ENCODE measurements around the gene PDZD8. TPM values are rescaled to one million over a fixed set of nuclear protein-coding genes. Genes with fewer than 3 reads are reported as not detected.

Gene PDZD8
- total and polyA plus RNA-seq, 5 donors: 3.7 to 25.9 (median 24.0) TPM

- ATAC-seq: no peak
- Histone ChIP-seq H3K27me3 (ENCODE audit: control insufficient read depth, insufficient read depth) (no peaks in the 10 kb centered on the region), H3K4me3 (ENCODE audit: low read length) (no peak overlapping the region), H3K27ac (ENCODE audit: low read length) (no peak overlapping the region), H3K4me1 (ENCODE audit: control insufficient read depth, insufficient read depth, low read length) (peaks cover 7% of the 10 kb centered on the region), H3K9me3 (ENCODE audit: control insufficient read depth, low read length) (no peaks in the 10 kb centered on the region)
- DNase-seq: no peak
- intact Hi-C loops (cut with DNase I): no loop called here
- 72% methylated on average over 5 of the region's 5 CpGs for WGBS
Measured at GRCh38 chr10:117342641-117343040, 32.6 kb downstream of the PDZD8 start.

GRCh38 chr10:117341061-117341460 is 34.2 kb downstream of the PDZD8 start:
- no peak overlapping the region for H3K4me3 ChIP-seq (ENCODE audit: low read length)
- H3K4me1 ChIP-seq (ENCODE audit: control insufficient read depth, insufficient read depth, low read length): peaks cover 7% of the 10 kb centered on the region
- 94% methylated on average over 4 of the region's 4 CpGs for WGBS
- no peaks in the 10 kb centered on the region for H3K9me3 ChIP-seq (ENCODE audit: control insufficient read depth, low read length)
- H3K27me3 ChIP-seq (ENCODE audit: control insufficient read depth, insufficient read depth): no peaks in the 10 kb centered on the region
- intact Hi-C loops (cut with DNase I): no loop called here
- no peak overlapping the region for H3K27ac ChIP-seq (ENCODE audit: low read length)
- DNase-seq (no peak), ATAC-seq (no peak)

GRCh38 chr10:117339979-117340378 is 35.3 kb downstream of the PDZD8 start:
- ATAC-seq (no peak), DNase-seq (no peak)
- Histone ChIP-seq H3K4me3 (ENCODE audit: low read length) (no peak overlapping the region), H3K27ac (ENCODE audit: low read length) (no peak overlapping the region), H3K9me3 (ENCODE audit: control insufficient read depth, low read length) (no peaks in the 10 kb centered on the region), H3K4me1 (ENCODE audit: control insufficient read depth, insufficient read depth, low read length) (peaks cover 5% of the 10 kb centered on the region), H3K27me3 (ENCODE audit: control insufficient read depth, insufficient read depth) (no peaks in the 10 kb centered on the region)
- WGBS: 92% methylated on average over 5 of the region's 5 CpGs
- intact Hi-C loops (cut with DNase I): no loop called here

GRCh38 chr10:117339578-117339977 is 35.7 kb downstream of the PDZD8 start:
- no peak overlapping the region for H3K4me3 ChIP-seq (ENCODE audit: low read length)
- no peak overlapping the region for H3K27ac ChIP-seq (ENCODE audit: low read length)
- 98% methylated on average over 1 of the region's 1 CpG for WGBS
- intact Hi-C loops (cut with DNase I): no loop called here
- no peaks in the 10 kb centered on the region for H3K9me3 ChIP-seq (ENCODE audit: control insufficient read depth, low read length)
- DNase-seq (no peak), ATAC-seq (peak; percentile 55 to 64)
- peaks cover 5% of the 10 kb centered on the region for H3K4me1 ChIP-seq (ENCODE audit: control insufficient read depth, insufficient read depth, low read length)
- H3K27me3 ChIP-seq (ENCODE audit: control insufficient read depth, insufficient read depth): no peaks in the 10 kb centered on the region

- intact Hi-C loops (cut with DNase I): no loop called here
- Histone ChIP-seq H3K27me3 (ENCODE audit: control insufficient read depth, insufficient read depth) (no peaks in the 10 kb centered on the region), H3K27ac (ENCODE audit: low read length) (no peak overlapping the region), H3K4me1 (ENCODE audit: control insufficient read depth, insufficient read depth, low read length) (no peaks in the 10 kb centered on the region), H3K9me3 (ENCODE audit: control insufficient read depth, low read length) (no peaks in the 10 kb centered on the region), H3K4me3 (ENCODE audit: low read length) (no peak overlapping the region)
- ATAC-seq: no peak
- DNase-seq: no peak
Measured at GRCh38 chr10:117334926-117335325, 40.3 kb downstream of the PDZD8 start.

- Histone ChIP-seq H3K9me3 (ENCODE audit: control insufficient read depth, low read length) (no peaks in the 10 kb centered on the region), H3K27me3 (ENCODE audit: control insufficient read depth, insufficient read depth) (no peaks in the 10 kb centered on the region), H3K4me1 (ENCODE audit: control insufficient read depth, insufficient read depth, low read length) (no peaks in the 10 kb centered on the region), H3K27ac (ENCODE audit: low read length) (no peak overlapping the region), H3K4me3 (ENCODE audit: low read length) (no peak overlapping the region)
- DNase-seq (no peak), ATAC-seq (no peak)
- WGBS: 97% methylated on average over 2 of the region's 2 CpGs
- intact Hi-C loops (cut with DNase I): no loop called here
Measured at GRCh38 chr10:117334066-117334465, 41.2 kb downstream of the PDZD8 start.

- DNase-seq (no peak), ATAC-seq (no peak)
- Histone ChIP-seq H3K9me3 (ENCODE audit: control insufficient read depth, low read length) (no peaks in the 10 kb centered on the region), H3K27me3 (ENCODE audit: control insufficient read depth, insufficient read depth) (no peaks in the 10 kb centered on the region), H3K4me3 (ENCODE audit: low read length) (no peak overlapping the region), H3K4me1 (ENCODE audit: control insufficient read depth, insufficient read depth, low read length) (no peaks in the 10 kb centered on the region), H3K27ac (ENCODE audit: low read length) (no peak overlapping the region)
- intact Hi-C loops (cut with DNase I): no loop called here
Measured at GRCh38 chr10:117327262-117327661, 48.0 kb downstream of the PDZD8 start.

- H3K4me1 ChIP-seq (ENCODE audit: control insufficient read depth, insufficient read depth, low read length): no peaks in the 10 kb centered on the region
- DNase-seq (no peak), ATAC-seq (no peak)
- H3K9me3 ChIP-seq (ENCODE audit: control insufficient read depth, low read length): no peaks in the 10 kb centered on the region
- H3K27me3 ChIP-seq (ENCODE audit: control insufficient read depth, insufficient read depth): no peaks in the 10 kb centered on the region
- H3K4me3 ChIP-seq (ENCODE audit: low read length): no peak overlapping the region
- intact Hi-C loops (cut with DNase I): loop anchor here in 1 of 4 donors (5.0 kb wide), 1 partner anchor 107 kb away; no protein-coding TSS in a partner anchor
- 97% methylated on average over 2 of the region's 2 CpGs for WGBS
- no peak overlapping the region for H3K27ac ChIP-seq (ENCODE audit: low read length)
Measured at GRCh38 chr10:117324367-117324766, 50.9 kb downstream of the PDZD8 start.

- 61% methylated on average over 4 of the region's 4 CpGs for WGBS
- no peak overlapping the region for H3K4me3 ChIP-seq (ENCODE audit: low read length)
- ATAC-seq (no peak), DNase-seq (no peak)
- H3K27ac ChIP-seq (ENCODE audit: low read length): no peak overlapping the region
- no peaks in the 10 kb centered on the region for H3K9me3 ChIP-seq (ENCODE audit: control insufficient read depth, low read length)
- H3K4me1 ChIP-seq (ENCODE audit: control insufficient read depth, insufficient read depth, low read length): no peaks in the 10 kb centered on the region
- intact Hi-C loops (cut with DNase I): loop anchor here in 1 of 4 donors (5.0 kb wide), 1 partner anchor 105 kb away; no protein-coding TSS in a partner anchor
- no peaks in the 10 kb centered on the region for H3K27me3 ChIP-seq (ENCODE audit: control insufficient read depth, insufficient read depth)
Measured at GRCh38 chr10:117322260-117322659, 53.0 kb downstream of the PDZD8 start.

GRCh38 chr10:117320050-117320665 is 55.1 kb downstream of the PDZD8 start:
- H3K27ac ChIP-seq (ENCODE audit: low read length): no peak overlapping the region
- intact Hi-C loops (cut with DNase I): loop anchor here in 1 of 4 donors (5.0 kb wide), 1 partner anchor 103 kb away; no protein-coding TSS in a partner anchor

GRCh38 chr10:117318909-117319308 is 56.3 kb downstream of the PDZD8 start:
- no peaks in the 10 kb centered on the region for H3K4me1 ChIP-seq (ENCODE audit: control insufficient read depth, insufficient read depth, low read length)
- ATAC-seq: no peak
- no peak overlapping the region for H3K4me3 ChIP-seq (ENCODE audit: low read length)
- H3K27me3 ChIP-seq (ENCODE audit: control insufficient read depth, insufficient read depth): no peaks in the 10 kb centered on the region
- no peak for DNase-seq
- intact Hi-C loops (cut with DNase I): loop anchor here in 2 of 4 donors (5.0 kb wide), 1 partner anchor 102 kb away; no protein-coding TSS in a partner anchor
- H3K9me3 ChIP-seq (ENCODE audit: control insufficient read depth, low read length): no peaks in the 10 kb centered on the region
- H3K27ac ChIP-seq (ENCODE audit: low read length): no peak overlapping the region

More at GRCh38 chr10:117320050-117320665, 55.1 kb downstream of the PDZD8 start:
- DNase-seq (no peak), ATAC-seq (no peak)
- H3K9me3 ChIP-seq (ENCODE audit: control insufficient read depth, low read length): no peaks in the 10 kb centered on the region
- H3K4me1 ChIP-seq (ENCODE audit: control insufficient read depth, insufficient read depth, low read length): no peaks in the 10 kb centered on the region
- WGBS: 73% methylated on average over 1 of the region's 1 CpG
- H3K4me3 ChIP-seq (ENCODE audit: low read length): no peak overlapping the region
- H3K27me3 ChIP-seq (ENCODE audit: control insufficient read depth, insufficient read depth): no peaks in the 10 kb centered on the region

GRCh38 chr10:117316701-117317100 is 58.5 kb downstream of the PDZD8 start:
- 96% methylated on average over 2 of the region's 2 CpGs for WGBS
- Histone ChIP-seq H3K4me1 (ENCODE audit: control insufficient read depth, insufficient read depth, low read length) (no peaks in the 10 kb centered on the region), H3K27me3 (ENCODE audit: control insufficient read depth, insufficient read depth) (no peaks in the 10 kb centered on the region), H3K27ac (ENCODE audit: low read length) (no peak overlapping the region), H3K9me3 (ENCODE audit: control insufficient read depth, low read length) (no peaks in the 10 kb centered on the region), H3K4me3 (ENCODE audit: low read length) (no peak overlapping the region)
- ATAC-seq: no peak
- intact Hi-C loops (cut with DNase I): loop anchor here in 2 of 4 donors (5.0 kb wide), 1 partner anchor 99 kb away; no protein-coding TSS in a partner anchor
- DNase-seq: no peak

Measured in right cardiac atrium (tissue), 5 donors.